AG04450 (cell line): ENCODE measurements around the gene FAS. TPM values are rescaled to one million over a fixed set of nuclear protein-coding genes. Genes with fewer than 3 reads are reported as not detected.
A peak's percentile ranks its signal among the peaks of the same experiment; 100 is the strongest.

ENCODE experiments used
- CTCF ChIA-PET: fragments of 300-600, 350-600 bp; formaldehyde crosslinking; extraction: SDS; loops from one replicate; lab custom pipeline; 2022; ENCODE audit warnings: antibody characterized with exemption, inconsistent platforms; lab: Charles Lee
- POLR2A ChIA-PET: fragments of 350-600 bp; formaldehyde crosslinking; extraction: SDS; loops from one replicate; lab custom pipeline; 2021; ENCODE audit warnings: antibody characterized with exemption, inconsistent platforms; lab: Yijun Ruan, JAX
- DNase-seq: peaks from one replicate; pipeline ENCODE4 v3.0.0-alpha.2; 2011; ENCODE audit warnings: low read depth, low spot score
- H3K27ac ChIP-seq: one replicate; pipeline ENCODE4 v1.5.1; 2012; ENCODE audit warnings: low read depth, low read length, control low read depth
- H3K27me3 ChIP-seq: one replicate; pipeline ENCODE4 v1.6.0; 2012; ENCODE audit warnings: low read length; ENCODE audit not compliant: control insufficient read depth, insufficient read depth
- H3K4me3 ChIP-seq: 2 replicates; pipeline ENCODE4 v1.5.1; 2011; ENCODE audit warnings: mild to moderate bottlenecking, low read depth, low read length, control low read depth
- H3K9me3 ChIP-seq: 2 replicates; pipeline ENCODE4 v1.5.1; 2012; ENCODE audit warnings: low read length; ENCODE audit not compliant: control insufficient read depth, insufficient read depth
- CTCF ChIP-seq: IDR thresholded peaks from 2 replicates; pipeline ENCODE4 v1.5.1; 2011; ENCODE audit warnings: low read depth, low read length, control low read depth, inconsistent platforms
- polyA plus RNA-seq: library from polyadenylated mRNA; depleted of rRNA; stranded (reverse); fragments of >200 nt; gene quantifications from 2 replicates; pipeline ENCODE4 v1.2.3, GENCODE V29; 2011

The FAS gene
- polyA plus RNA-seq, 1 experiment = 78.4 TPM

GRCh38 chr10:88952647-88953111 is 37.9 kb upstream of the FAS start, which contains the start of gene ACTA2:
ACTA2 (minus strand) TSS chr10:88952773; CDS start chr10:88948930, 3,843 bp downstream.
- POLR2A ChIA-PET = interaction anchor here (0.7 to 0.9 kb wide), 3 partner anchors 21 to 255 kb away, joined by 3 read pairs; partner anchors contain the start of gene CH25H
- CTCF ChIA-PET = interaction anchor here (0.5 to 1.4 kb wide), 2 partner anchors 77 to 297 kb away, joined by 3 to 4 read pairs; no protein-coding TSS in a partner anchor

GRCh38 chr10:88953662-88954061 is 36.9 kb upstream of the FAS start:
- TF ChIP-seq CTCF = no peak
- ChIA-PET CTCF (interaction anchor here (1.4 to 3.0 kb wide), 2 partner anchors 34 to 76 kb away, joined by 4 to 13 read pairs; no protein-coding TSS in a partner anchor), POLR2A (no interaction called here)
- H3K9me3 ChIP-seq = no peaks in the 10 kb centered on the region
- no peaks in the 10 kb centered on the region for H3K27me3 ChIP-seq
- H3K4me3 ChIP-seq = no peak overlapping the region
- DNase-seq = no peak
- H3K27ac ChIP-seq = no peak overlapping the region

More at GRCh38 chr10:88952647-88953111, 37.9 kb upstream of the FAS start, which contains the start of gene ACTA2:
- Histone ChIP-seq H3K27ac (peak within 1 kb of the TSS; percentile 95), H3K4me3 (peak within 1 kb of the TSS; percentile 60), H3K27me3 (no peaks in the 10 kb centered on the region), H3K9me3 (no peaks in the 10 kb centered on the region)
- DNase-seq = peak; percentile 65
- 0 out of 2 replicates have a peak, but pooled peaks have one; percentile 2 for TF ChIP-seq CTCF

- no peak for DNase-seq
- Histone ChIP-seq H3K27ac (no peak overlapping the region), H3K27me3 (no peaks in the 10 kb centered on the region), H3K4me3 (no peak overlapping the region), H3K9me3 (no peaks in the 10 kb centered on the region)
- no peak for TF ChIP-seq CTCF
- ChIA-PET POLR2A (no interaction called here), CTCF (interaction anchor here (0.6 to 3.0 kb wide), 3 partner anchors 18 to 75 kb away, joined by 3 to 13 read pairs (median 3); no protein-coding TSS in a partner anchor)
These were observed 36.0 kb upstream of the FAS start for GRCh38 chr10:88954458-88955083.

GRCh38 chr10:88957381-88957780 is 33.2 kb upstream of the FAS start:
- POLR2A ChIA-PET = no interaction called here
- H3K9me3 ChIP-seq = no peaks in the 10 kb centered on the region
- no peak overlapping the region for H3K4me3 ChIP-seq
- TF ChIP-seq CTCF = no peak
- CTCF ChIA-PET = interaction anchor here (0.8 to 2.5 kb wide), 4 partner anchors 21 to 30 kb away, joined by 3 to 9 read pairs (median 4); no protein-coding TSS in a partner anchor
- no peaks in the 10 kb centered on the region for H3K27me3 ChIP-seq
- no peak for DNase-seq
- no peak overlapping the region for H3K27ac ChIP-seq

GRCh38 chr10:88958721-88959120 is 31.9 kb upstream of the FAS start:
- ChIA-PET CTCF (interaction anchor here (1.0 to 2.5 kb wide), 3 partner anchors 24 to 71 kb away, joined by 3 to 9 read pairs (median 5); no protein-coding TSS in a partner anchor), POLR2A (no interaction called here)
- H3K9me3 ChIP-seq = no peaks in the 10 kb centered on the region
- no peak overlapping the region for H3K4me3 ChIP-seq
- DNase-seq = no peak
- no peaks in the 10 kb centered on the region for H3K27me3 ChIP-seq
- TF ChIP-seq CTCF = no peak
- H3K27ac ChIP-seq = no peak overlapping the region
